GM23338 (cell line): ENCODE results near the gene BNIP5. TPM values are rescaled to one million over a fixed set of nuclear protein-coding genes. Genes with fewer than 3 reads are reported as not detected.

Experiments
- ATAC-seq: fragments of 200-7000 bp; cut with Tn5 transposase; 3 replicates; pipeline ENCODE4 v1.9.1; 2020
- DNase-seq: peaks from one replicate; pipeline ENCODE4 v3.0.0-alpha.2; 2015; ENCODE audit warnings: low spot score
- H2AFZ ChIP-seq: fragments of 200-600 bp; sonication (generic); 2 replicates; pipeline ENCODE4 v1.8.0; 2016; ENCODE audit warnings: antibody characterized with exemption, mild to moderate bottlenecking, moderate library complexity
- H3F3A ChIP-seq: fragments of 200-600 bp; sonication (generic); replicated peaks from 2 replicates; pipeline ENCODE4 v1.8.0; 2017; ENCODE audit warnings: antibody characterized with exemption, mixed run types, low read depth
- H3K27ac ChIP-seq: fragments of 200-600 bp; sonication (generic); 2 replicates; pipeline ENCODE4 v1.6.1; 2016; ENCODE audit warnings: low read depth
- H3K27me3 ChIP-seq: fragments of 200-600 bp; sonication (generic); 2 replicates; pipeline ENCODE4 v1.8.0; 2016; ENCODE audit warnings: mild to moderate bottlenecking, mixed run types, moderate library complexity; ENCODE audit not compliant: insufficient read depth
- H3K36me3 ChIP-seq: fragments of 200-600 bp; sonication (generic); 2 replicates; pipeline ENCODE4 v1.8.0; 2016; ENCODE audit warnings: mild to moderate bottlenecking; ENCODE audit not compliant: insufficient read depth
- H3K4me1 ChIP-seq: fragments of 200-600 bp; sonication (generic); 2 replicates; pipeline ENCODE4 v1.8.0; 2016; ENCODE audit warnings: mild to moderate bottlenecking, moderate library complexity; ENCODE audit not compliant: insufficient read depth
- H3K4me2 ChIP-seq: fragments of 200-600 bp; sonication (generic); 2 replicates; pipeline ENCODE4 v1.7.1; 2017; ENCODE audit warnings: mixed run types
- H3K4me3 ChIP-seq: fragments of 200-600 bp; sonication (generic); 2 replicates; pipeline ENCODE4 v1.6.1; 2016; ENCODE audit warnings: mixed run types
- H3K79me2 ChIP-seq: fragments of 200-600 bp; sonication (generic); replicated peaks from 2 replicates; pipeline ENCODE4 v1.8.0; 2017; ENCODE audit warnings: mild to moderate bottlenecking; ENCODE audit not compliant: insufficient read depth
- H3K9me2 ChIP-seq: fragments of 200-600 bp; sonication (generic); 2 replicates; pipeline ENCODE4 v1.8.0; 2017; ENCODE audit not compliant: insufficient read depth
- H4K20me1 ChIP-seq: fragments of 200-600 bp; sonication (generic); replicated peaks from 2 replicates; pipeline ENCODE4 v1.8.0; 2017; ENCODE audit warnings: mild to moderate bottlenecking; ENCODE audit not compliant: insufficient read depth
- H3K27ac Mint-ChIP-seq: 2 replicates; pipeline ENCODE4 v1.8.0; 2020; ENCODE audit warnings: inconsistent platforms, mild to moderate bottlenecking, moderate library complexity, mixed read lengths
- H3K27me3 Mint-ChIP-seq: 3 replicates; pipeline ENCODE4 v1.8.0; 2022; ENCODE audit warnings: low read depth, mild to moderate bottlenecking, moderate library complexity, mixed read lengths, inconsistent platforms; ENCODE audit not compliant: insufficient read depth, poor library complexity
- H3K36me3 Mint-ChIP-seq: 3 replicates; pipeline ENCODE4 v1.8.0; 2021; ENCODE audit warnings: low read depth, mild to moderate bottlenecking, inconsistent platforms, moderate library complexity, mixed read lengths
- H3K4me1 Mint-ChIP-seq: 3 replicates; pipeline ENCODE4 v1.8.0; 2020; ENCODE audit warnings: mild to moderate bottlenecking, inconsistent platforms, mixed read lengths
- H3K4me3 Mint-ChIP-seq: 3 replicates; pipeline ENCODE4 v1.8.0; 2021; ENCODE audit warnings: moderate library complexity, mild to moderate bottlenecking, inconsistent platforms, mixed read lengths
- H3K9me3 Mint-ChIP-seq: 3 replicates; pipeline ENCODE4 v1.8.0; 2020; ENCODE audit warnings: moderate library complexity, mild to moderate bottlenecking, inconsistent platforms, mixed read lengths
- CREB1 ChIP-seq: fragments of 250-450 bp; sonication (Bioruptor Pico); IDR thresholded peaks from 2 replicates; pipeline ENCODE4 v1.5.0; 2020; ENCODE audit warnings: low read depth, mild to moderate bottlenecking, moderate library complexity
- EZH2 ChIP-seq: fragments of 200-600 bp; sonication (generic); IDR thresholded peaks from one replicate; pipeline ENCODE4 v1.8.0; 2017; ENCODE audit warnings: antibody characterized with exemption, mild to moderate bottlenecking, low read depth; ENCODE audit not compliant: unreplicated experiment
- EZH2phosphoT487 ChIP-seq: fragments of 200-600 bp; sonication (generic); IDR thresholded peaks from one replicate; pipeline ENCODE4 v1.8.1; 2018; ENCODE audit warnings: antibody characterized with exemption; ENCODE audit not compliant: unreplicated experiment
- POLR2AphosphoS5 ChIP-seq: IDR thresholded peaks from 2 replicates; pipeline ENCODE4 v1.6.1; 2016; ENCODE audit warnings: antibody characterized with exemption, low read depth
- STAT1 ChIP-seq: IDR thresholded peaks from one replicate; pipeline ENCODE4 v1.6.1; 2016; ENCODE audit warnings: antibody characterized with exemption; ENCODE audit not compliant: unreplicated experiment
- ZNF114 ChIP-seq: fragments of 250-450 bp; sonication (Bioruptor Pico); IDR thresholded peaks from 2 replicates; pipeline ENCODE4 v1.5.0; 2020; ENCODE audit warnings: mild to moderate bottlenecking, moderate library complexity
- ZNF331 ChIP-seq: fragments of 250-450 bp; sonication (Bioruptor Pico); IDR thresholded peaks from 2 replicates; pipeline ENCODE4 v1.5.0; 2020; ENCODE audit warnings: low read depth, mild to moderate bottlenecking, moderate library complexity
- polyA plus RNA-seq: library from polyadenylated mRNA; unstranded; fragments of >200 nt; fragmentation: Nextera tagmentation; extraction: Ambion mirVana; gene quantifications from 2 replicates; pipeline ENCODE4 v1.2.1, GENCODE V29; 2016
- total RNA-seq: library from RNA; depleted of rRNA; stranded (reverse); fragments of >200 nt; shearing (Covaris generic); gene quantifications from 2 replicates; pipeline ENCODE4 v1.2.3, GENCODE V29; 2014
- TF ChIP-seq, protein P1 (sequence below): IDR thresholded peaks from one replicate; pipeline ENCODE4 v1.6.1; 2018; ENCODE audit warnings: antibody characterized with exemption; ENCODE audit not compliant: unreplicated experiment
- TF ChIP-seq, protein P2 (sequence below), 2 experiments: fragments of 200-600 bp in 1 of 2; sonication (generic) in 1 of 2; conservative IDR thresholded peaks; 2 replicates each; pipeline versions ENCODE4 v1.5.1 to v1.6.1; 2016 to 2017; ENCODE audit warnings: antibody characterized with exemption in 2 of 2, low read depth in 2 of 2, mild to moderate bottlenecking in 2 of 2, moderate library complexity in 1 of 2
- TF ChIP-seq, protein P3 (sequence below): IDR thresholded peaks from 2 replicates; pipeline ENCODE4 v1.6.1; 2016; ENCODE audit warnings: antibody characterized with exemption

The BNIP5 gene
- total and polyA plus RNA-seq, 2 experiments from 2014 or later = not detected

DNA sequence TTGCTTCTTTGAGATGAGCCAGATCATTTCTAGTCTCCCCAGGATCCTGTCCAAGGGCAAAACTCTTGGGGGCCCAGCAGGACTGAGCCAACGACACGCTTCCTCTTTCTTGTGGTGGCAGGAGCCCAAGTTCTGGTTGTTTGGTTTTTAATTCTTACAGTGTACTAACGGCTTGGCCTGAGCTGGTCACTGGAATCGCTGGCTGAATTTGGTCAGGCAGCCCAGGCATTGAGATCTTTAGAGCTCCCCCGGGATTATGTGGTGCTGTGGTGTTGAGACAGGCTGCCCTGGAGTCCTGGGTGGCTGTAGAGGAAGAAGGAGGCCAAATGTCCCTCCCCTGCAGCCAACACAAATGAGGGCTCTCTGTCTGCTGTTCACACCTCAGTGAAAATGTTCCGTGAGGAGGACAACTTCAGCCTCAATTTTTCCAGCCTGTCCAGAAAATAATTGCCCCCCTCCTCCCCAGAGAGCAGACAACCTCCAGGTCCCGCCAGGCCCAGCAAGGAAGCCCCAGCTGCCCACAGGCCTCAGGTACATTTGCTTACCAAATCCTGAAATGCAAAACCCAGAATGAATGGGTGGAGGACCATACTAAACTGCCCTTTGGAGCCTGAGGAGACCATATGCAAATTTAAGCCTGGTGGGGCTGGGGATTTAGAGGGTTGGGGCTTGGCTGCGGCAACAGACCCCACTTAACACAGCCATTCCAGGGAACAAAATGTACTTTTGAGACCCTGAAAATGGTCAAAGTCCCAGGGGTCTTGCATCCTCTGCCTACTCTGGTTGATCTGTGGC is 23.6 kb downstream of the BNIP5 start:
- TF ChIP-seq CREB1 (CRISPR knock-in tag) (no peak), EZH2phosphoT487 (no peak), STAT1 (no peak)
- no peaks in the 10 kb centered on the region for H3K79me2 ChIP-seq
- Mint-ChIP-seq H3K4me3 (no peak overlapping the region), H3K36me3 (0 out of 3 replicates have a peak, but pooled peaks cover 3% of the 10 kb centered on the region), H3K27ac (no peak overlapping the region), H3K4me1 (peaks cover 7% of the 10 kb centered on the region; the same call in 2 of the 3 replicates), H3K27me3 (peaks cover 1% of the 10 kb centered on the region), H3K9me3 (no peaks in the 10 kb centered on the region)
- no peak for DNase-seq
- H3K36me3 ChIP-seq = no peaks in the 10 kb centered on the region
- H3K9me2 ChIP-seq = no peaks in the 10 kb centered on the region
- no peak for ATAC-seq
- no peaks in the 10 kb centered on the region for H3K4me1 ChIP-seq
- no peak overlapping the region for H3K4me3 ChIP-seq
- peak overlapping the region; percentile 70; the same call in 1 of the 2 replicates for H2AFZ ChIP-seq
- H3F3A ChIP-seq = no peaks in the 10 kb centered on the region
- no peaks in the 10 kb centered on the region for H3K27me3 ChIP-seq
- H4K20me1 ChIP-seq = no peaks in the 10 kb centered on the region
- no peak overlapping the region for H3K4me2 ChIP-seq
- H3K27ac ChIP-seq = no peak overlapping the region

DNA sequence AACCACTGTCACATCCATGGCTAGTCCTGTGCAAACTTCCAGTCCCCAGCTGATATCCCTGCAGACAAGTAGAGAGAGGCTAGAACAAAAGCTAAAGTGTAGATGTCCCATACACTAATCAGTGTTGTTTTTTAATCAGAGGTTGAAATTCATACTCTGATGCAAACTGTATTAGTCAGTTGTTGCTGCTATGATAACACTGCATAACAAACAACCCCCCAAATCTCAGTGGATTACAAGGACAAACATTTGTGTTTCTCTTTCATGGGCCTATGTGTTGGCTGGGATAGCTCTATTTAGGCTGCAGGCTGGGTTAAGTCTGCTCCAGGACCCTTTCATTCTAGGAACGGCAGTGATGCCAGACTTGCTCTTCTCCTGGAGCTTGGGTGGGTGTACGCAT is 26.8 kb downstream of the BNIP5 start:
- Histone ChIP-seq H3K4me2 (no peak overlapping the region), H3K9me2 (no peaks in the 10 kb centered on the region), H3F3A (no peaks in the 10 kb centered on the region), H3K79me2 (no peaks in the 10 kb centered on the region), H3K4me3 (no peak overlapping the region), H2AFZ (no peak overlapping the region), H4K20me1 (no peaks in the 10 kb centered on the region), H3K36me3 (no peaks in the 10 kb centered on the region), H3K4me1 (peaks cover 5% of the 10 kb centered on the region; the same call in 1 of the 2 replicates), H3K27ac (no peak overlapping the region), H3K27me3 (no peaks in the 10 kb centered on the region)
- Mint-ChIP-seq H3K4me1 (peaks cover 13% of the 10 kb centered on the region; the same call in 2 of the 3 replicates), H3K27me3 (peaks cover 1% of the 10 kb centered on the region), H3K36me3 (0 out of 3 replicates have a peak, but pooled peaks cover 3% of the 10 kb centered on the region), H3K4me3 (no peak overlapping the region), H3K27ac (no peak overlapping the region), H3K9me3 (no peaks in the 10 kb centered on the region)
- ATAC-seq = no peak
- no peak for DNase-seq
- TF ChIP-seq, protein P1, sequence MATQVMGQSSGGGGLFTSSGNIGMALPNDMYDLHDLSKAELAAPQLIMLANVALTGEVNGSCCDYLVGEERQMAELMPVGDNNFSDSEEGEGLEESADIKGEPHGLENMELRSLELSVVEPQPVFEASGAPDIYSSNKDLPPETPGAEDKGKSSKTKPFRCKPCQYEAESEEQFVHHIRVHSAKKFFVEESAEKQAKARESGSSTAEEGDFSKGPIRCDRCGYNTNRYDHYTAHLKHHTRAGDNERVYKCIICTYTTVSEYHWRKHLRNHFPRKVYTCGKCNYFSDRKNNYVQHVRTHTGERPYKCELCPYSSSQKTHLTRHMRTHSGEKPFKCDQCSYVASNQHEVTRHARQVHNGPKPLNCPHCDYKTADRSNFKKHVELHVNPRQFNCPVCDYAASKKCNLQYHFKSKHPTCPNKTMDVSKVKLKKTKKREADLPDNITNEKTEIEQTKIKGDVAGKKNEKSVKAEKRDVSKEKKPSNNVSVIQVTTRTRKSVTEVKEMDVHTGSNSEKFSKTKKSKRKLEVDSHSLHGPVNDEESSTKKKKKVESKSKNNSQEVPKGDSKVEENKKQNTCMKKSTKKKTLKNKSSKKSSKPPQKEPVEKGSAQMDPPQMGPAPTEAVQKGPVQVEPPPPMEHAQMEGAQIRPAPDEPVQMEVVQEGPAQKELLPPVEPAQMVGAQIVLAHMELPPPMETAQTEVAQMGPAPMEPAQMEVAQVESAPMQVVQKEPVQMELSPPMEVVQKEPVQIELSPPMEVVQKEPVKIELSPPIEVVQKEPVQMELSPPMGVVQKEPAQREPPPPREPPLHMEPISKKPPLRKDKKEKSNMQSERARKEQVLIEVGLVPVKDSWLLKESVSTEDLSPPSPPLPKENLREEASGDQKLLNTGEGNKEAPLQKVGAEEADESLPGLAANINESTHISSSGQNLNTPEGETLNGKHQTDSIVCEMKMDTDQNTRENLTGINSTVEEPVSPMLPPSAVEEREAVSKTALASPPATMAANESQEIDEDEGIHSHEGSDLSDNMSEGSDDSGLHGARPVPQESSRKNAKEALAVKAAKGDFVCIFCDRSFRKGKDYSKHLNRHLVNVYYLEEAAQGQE = no peak
- TF ChIP-seq STAT1 (no peak), ZNF114 (CRISPR knock-in tag) (no peak), EZH2phosphoT487 (no peak), EZH2 (no peak), ZNF331 (CRISPR knock-in tag) (no peak), POLR2AphosphoS5 (no peak)
- TF ChIP-seq, protein P2, sequence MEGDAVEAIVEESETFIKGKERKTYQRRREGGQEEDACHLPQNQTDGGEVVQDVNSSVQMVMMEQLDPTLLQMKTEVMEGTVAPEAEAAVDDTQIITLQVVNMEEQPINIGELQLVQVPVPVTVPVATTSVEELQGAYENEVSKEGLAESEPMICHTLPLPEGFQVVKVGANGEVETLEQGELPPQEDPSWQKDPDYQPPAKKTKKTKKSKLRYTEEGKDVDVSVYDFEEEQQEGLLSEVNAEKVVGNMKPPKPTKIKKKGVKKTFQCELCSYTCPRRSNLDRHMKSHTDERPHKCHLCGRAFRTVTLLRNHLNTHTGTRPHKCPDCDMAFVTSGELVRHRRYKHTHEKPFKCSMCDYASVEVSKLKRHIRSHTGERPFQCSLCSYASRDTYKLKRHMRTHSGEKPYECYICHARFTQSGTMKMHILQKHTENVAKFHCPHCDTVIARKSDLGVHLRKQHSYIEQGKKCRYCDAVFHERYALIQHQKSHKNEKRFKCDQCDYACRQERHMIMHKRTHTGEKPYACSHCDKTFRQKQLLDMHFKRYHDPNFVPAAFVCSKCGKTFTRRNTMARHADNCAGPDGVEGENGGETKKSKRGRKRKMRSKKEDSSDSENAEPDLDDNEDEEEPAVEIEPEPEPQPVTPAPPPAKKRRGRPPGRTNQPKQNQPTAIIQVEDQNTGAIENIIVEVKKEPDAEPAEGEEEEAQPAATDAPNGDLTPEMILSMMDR (conservative IDR thresholded peaks at IDR 0.05; ENCODE audit: low read depth in 2 of 2) = no peak
- TF ChIP-seq, protein P3, sequence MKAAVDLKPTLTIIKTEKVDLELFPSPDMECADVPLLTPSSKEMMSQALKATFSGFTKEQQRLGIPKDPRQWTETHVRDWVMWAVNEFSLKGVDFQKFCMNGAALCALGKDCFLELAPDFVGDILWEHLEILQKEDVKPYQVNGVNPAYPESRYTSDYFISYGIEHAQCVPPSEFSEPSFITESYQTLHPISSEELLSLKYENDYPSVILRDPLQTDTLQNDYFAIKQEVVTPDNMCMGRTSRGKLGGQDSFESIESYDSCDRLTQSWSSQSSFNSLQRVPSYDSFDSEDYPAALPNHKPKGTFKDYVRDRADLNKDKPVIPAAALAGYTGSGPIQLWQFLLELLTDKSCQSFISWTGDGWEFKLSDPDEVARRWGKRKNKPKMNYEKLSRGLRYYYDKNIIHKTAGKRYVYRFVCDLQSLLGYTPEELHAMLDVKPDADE = no peak
